IMR-90 (cell line): Measurements from ENCODE around the gene RGP1. TPM values are rescaled to one million over a fixed set of nuclear protein-coding genes. Genes with fewer than 3 reads are reported as not detected.

ENCODE experiments used
- ATAC-seq: fragments of 200-7000 bp; cut with Tn5 transposase; 2 replicates; pipeline ENCODE4 v1.9.1; 2020; ENCODE audit warnings: low read depth, mild to moderate bottlenecking, moderate library complexity
- BruUV-seq: library from RNA; stranded (reverse); fragments of 400-500 nt; replicated peaks from 2 replicates; lab custom pipeline; 2021; lab: Mats Ljungman, UMichigan
- CTCF ChIA-PET: fragments of 300-600 bp; formaldehyde crosslinking; extraction: SDS; loops from one replicate; lab custom pipeline; 2021; ENCODE audit warnings: antibody characterized with exemption; lab: Yijun Ruan, JAX
- POLR2A ChIA-PET: fragments of 300-600 bp; sonication (Branson Sonifier 250); formaldehyde crosslinking; loops from one replicate; lab custom pipeline; 2022; ENCODE audit warnings: antibody characterized with exemption; ENCODE audit not compliant: unreplicated experiment; lab: Charles Lee
- DNase-seq: peaks from one replicate; pipeline ENCODE4 v3.0.0; 2013
- H2AFZ ChIP-seq: replicated peaks from 2 replicates; pipeline ENCODE3; 2013; ENCODE audit warnings: low read length, mild to moderate bottlenecking; ENCODE audit not compliant: poor library complexity
- H2AK5ac ChIP-seq: 2 replicates; pipeline ENCODE4 v1.6.1; 2013; ENCODE audit warnings: low read depth, low read length, inconsistent platforms
- H2AK9ac ChIP-seq: replicated peaks from 2 replicates; pipeline ENCODE3; 2013; ENCODE audit warnings: mild to moderate bottlenecking, low read depth, low read length, moderate library complexity; ENCODE audit not compliant: poor library complexity
- H2BK120ac ChIP-seq: 2 replicates; pipeline ENCODE4 v1.6.1; 2013; ENCODE audit warnings: low read depth, low read length, inconsistent platforms
- H2BK15ac ChIP-seq: 3 replicates; pipeline ENCODE4 v1.6.1; 2013; ENCODE audit warnings: low read depth, low read length, inconsistent platforms
- H2BK20ac ChIP-seq: 2 replicates; pipeline ENCODE4 v1.6.1; 2013; ENCODE audit warnings: low read depth, mild to moderate bottlenecking, inconsistent platforms, low read length, moderate library complexity
- H2BK5ac ChIP-seq: 2 replicates; pipeline ENCODE4 v1.6.1; 2013; ENCODE audit warnings: mild to moderate bottlenecking, low read depth, low read length, inconsistent platforms; ENCODE audit not compliant: poor library complexity, severe bottlenecking
- H3K14ac ChIP-seq: replicated peaks from 2 replicates; pipeline ENCODE4 v1.6.1; 2013; ENCODE audit warnings: low read depth, low read length, inconsistent platforms
- H3K18ac ChIP-seq: 2 replicates; pipeline ENCODE4 v1.6.1; 2013; ENCODE audit warnings: low read depth, low read length, control low read depth
- H3K23ac ChIP-seq: 2 replicates; pipeline ENCODE4 v1.6.1; 2013; ENCODE audit warnings: low read depth, low read length, inconsistent platforms
- H3K27ac ChIP-seq: 2 replicates; pipeline ENCODE4 v1.5.1; 2013; ENCODE audit warnings: mild to moderate bottlenecking, control low read depth, low read length; ENCODE audit not compliant: insufficient read depth
- H3K27me3 ChIP-seq: 2 replicates; pipeline ENCODE4 v1.6.1; 2013; ENCODE audit warnings: low read length; ENCODE audit not compliant: control insufficient read depth, insufficient read depth
- H3K36me3 ChIP-seq: 2 replicates; pipeline ENCODE4 v1.6.1; 2013; ENCODE audit warnings: low read length, mixed read lengths; ENCODE audit not compliant: control insufficient read depth, insufficient read depth
- H3K4ac ChIP-seq: 2 replicates; pipeline ENCODE4 v1.6.1; 2013; ENCODE audit warnings: low read depth, low read length, inconsistent platforms
- H3K4me1 ChIP-seq: 2 replicates; pipeline ENCODE4 v1.6.1; 2013; ENCODE audit warnings: low read length, mixed read lengths; ENCODE audit not compliant: control insufficient read depth, insufficient read depth
- H3K4me2 ChIP-seq: 2 replicates; pipeline ENCODE4 v1.6.1; 2013; ENCODE audit warnings: low read depth, mild to moderate bottlenecking, control low read depth, low read length, moderate library complexity
- H3K4me3 ChIP-seq: 2 replicates; pipeline ENCODE4 v1.5.1; 2013; ENCODE audit warnings: low read depth, mild to moderate bottlenecking, control low read depth, low read length, moderate library complexity; ENCODE audit not compliant: insufficient read depth
- H3K56ac ChIP-seq: 2 replicates; pipeline ENCODE4 v1.6.1; 2013; ENCODE audit warnings: low read length, inconsistent platforms; ENCODE audit not compliant: insufficient read depth; ENCODE audit errors: extremely low read depth
- H3K79me1 ChIP-seq, 2 experiments: 2 replicates each; pipeline ENCODE4 v1.6.1; 2013; ENCODE audit warnings: low read length in 2 of 2, inconsistent platforms in 1 of 2, low read depth in 1 of 2
- H3K9ac ChIP-seq: 2 replicates; pipeline ENCODE4 v1.6.1; 2013; ENCODE audit warnings: low read depth, low read length, control low read depth
- H3K9me1 ChIP-seq: 2 replicates; pipeline ENCODE4 v1.6.1; 2013; ENCODE audit warnings: low read length, inconsistent platforms; ENCODE audit not compliant: insufficient read depth
- H3K9me3 ChIP-seq: 2 replicates; pipeline ENCODE4 v1.6.1; 2013; ENCODE audit warnings: low read length; ENCODE audit not compliant: control insufficient read depth, insufficient read depth
- H4K20me1 ChIP-seq: 2 replicates; pipeline ENCODE4 v1.6.1; 2013; ENCODE audit warnings: low read length, inconsistent platforms; ENCODE audit not compliant: insufficient read depth
- H4K5ac ChIP-seq: 2 replicates; pipeline ENCODE4 v1.6.1; 2013; ENCODE audit warnings: mild to moderate bottlenecking, low read depth, low read length, control low read depth
- H4K8ac ChIP-seq, 2 experiments: 2 replicates each; pipeline ENCODE4 v1.6.1; 2013; ENCODE audit warnings: low read depth in 2 of 2, low read length in 2 of 2, control low read depth in 1 of 2, inconsistent platforms in 1 of 2
- H4K91ac ChIP-seq: 2 replicates; pipeline ENCODE4 v1.6.1; 2013; ENCODE audit warnings: low read depth, low read length, inconsistent platforms; ENCODE audit not compliant: insufficient read depth
- BHLHE40 ChIP-seq: fragments of 150-350 bp; IDR thresholded peaks from 2 replicates; pipeline ENCODE4 v1.6.1; 2016; ENCODE audit warnings: mild to moderate bottlenecking, low read depth, low read length
- CEBPB ChIP-seq: IDR thresholded peaks from 2 replicates; pipeline ENCODE4 v1.6.1; 2012; ENCODE audit warnings: low read depth, low read length, improper control_type of control experiment
- FOS ChIP-seq: fragments of 150-350 bp; IDR thresholded peaks from 2 replicates; pipeline ENCODE4 v1.6.1; 2016; ENCODE audit warnings: low read depth, low read length
- NFE2L2 ChIP-seq: fragments of 150-350 bp; IDR thresholded peaks from 2 replicates; pipeline ENCODE4 v1.6.1; 2016; ENCODE audit warnings: low read depth, mild to moderate bottlenecking, low read length
- POLR2A ChIP-seq: IDR thresholded peaks from 2 replicates; pipeline ENCODE4 v1.6.1; 2012; ENCODE audit warnings: mild to moderate bottlenecking, low read depth, low read length
- RFX5 ChIP-seq: IDR thresholded peaks from 2 replicates; pipeline ENCODE4 v1.8.0; 2012; ENCODE audit warnings: low read depth, mild to moderate bottlenecking, low read length, moderate library complexity
- SMC3 ChIP-seq: fragments of 150-350 bp; IDR thresholded peaks from 2 replicates; pipeline ENCODE4 v1.6.1; 2016; ENCODE audit warnings: low read depth, mild to moderate bottlenecking, antibody characterized with exemption, low read length, moderate library complexity
- WGBS, 2 experiments: methylation state at CpG; one replicate each; pipeline versions ENCODE4 v1.1.5 to v1.1.7; 2013; ENCODE audit warnings: missing lambda C conversion rate in 2 of 2; ENCODE audit not compliant: insufficient read length in 1 of 2; ENCODE audit errors: extremely low coverage in 2 of 2; 5-methylcytosine and 5-hydroxymethylcytosine counted together
- dilution Hi-C: fragments of 300-500 bp; cut with HindIII; formaldehyde crosslinking; loops from one replicate; pipeline ENCODE4 v1.14.3; 2018; ENCODE audit warnings: low sequenced_read_pairs; ENCODE audit not compliant: unreplicated experiment
- in situ Hi-C: fragments of 300-500 bp; cut with MboI; formaldehyde crosslinking; loops from 3 replicates; pipeline ENCODE4 v1.14.3; 2019; ENCODE audit warnings: low sequenced_read_pairs, inconsistent platforms, mixed read lengths
- intact Hi-C: fragments of 100-400 bp; cut with micrococcal nuclease; formaldehyde crosslinking; loops from 2 replicates; pipeline ENCODE4 v1.10.0; 2022
- polyA plus RNA-seq, 3 experiments: library from polyadenylated mRNA; depleted of rRNA; stranded (reverse); fragments of >200 nt; gene quantifications; 2 replicates each; pipeline ENCODE4 v1.2.3, GENCODE V29; 2012; ENCODE audit warnings: low replicate concordance in 1 of 3
- total RNA-seq: library from RNA; depleted of rRNA; stranded (reverse); fragments of >200 nt; gene quantifications from 2 replicates; pipeline ENCODE4 v1.2.3, GENCODE V29; 2012

The RGP1 gene
- total and polyA plus RNA-seq, 2 of the 4 experiments (the other 2 are of a cell fraction) = 10.2 to 14.3 TPM

DNA sequence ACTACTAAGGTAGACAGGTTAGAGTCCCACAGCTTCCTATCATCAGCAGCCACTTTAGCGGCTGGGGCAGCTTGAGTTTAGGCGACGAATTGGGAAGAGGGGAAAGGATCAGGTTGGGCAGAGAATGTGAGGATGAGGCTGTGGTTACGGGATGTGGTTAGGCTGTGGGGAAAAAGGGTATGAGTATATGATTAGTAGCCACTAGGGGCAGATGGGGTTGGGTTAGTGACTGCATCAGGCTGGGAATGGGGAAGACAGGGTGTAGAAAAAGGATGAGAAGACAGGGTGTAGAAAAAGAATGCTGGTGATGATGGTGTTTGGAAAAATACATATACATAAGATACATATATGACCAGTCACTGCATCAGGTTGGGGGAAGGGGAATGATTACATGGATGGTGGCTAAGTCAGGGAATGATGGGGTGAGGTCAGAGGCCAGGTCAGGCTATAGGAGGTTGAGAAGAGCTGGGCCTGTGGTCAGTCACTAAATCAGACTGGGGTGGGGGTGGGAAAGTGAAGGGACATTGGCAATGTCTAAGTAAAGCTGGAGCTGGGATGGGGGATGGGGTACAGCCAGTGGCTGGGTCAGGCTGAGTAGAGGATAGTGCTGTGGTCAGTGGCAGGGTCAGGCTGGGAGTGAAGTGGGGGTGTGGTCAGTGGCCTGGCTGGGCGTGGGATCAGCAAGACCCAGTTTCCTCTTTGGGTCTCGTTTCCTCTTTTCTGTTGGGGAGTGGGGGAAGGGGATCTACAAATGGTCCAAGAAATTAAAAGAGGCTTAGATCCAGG is 19.2 kb upstream of the RGP1 start (continued):
- no peak for TF ChIP-seq RFX5
- TF ChIP-seq CEBPB = no peak
- TF ChIP-seq BHLHE40 = no peak
- TF ChIP-seq POLR2A = no peak

DNA sequence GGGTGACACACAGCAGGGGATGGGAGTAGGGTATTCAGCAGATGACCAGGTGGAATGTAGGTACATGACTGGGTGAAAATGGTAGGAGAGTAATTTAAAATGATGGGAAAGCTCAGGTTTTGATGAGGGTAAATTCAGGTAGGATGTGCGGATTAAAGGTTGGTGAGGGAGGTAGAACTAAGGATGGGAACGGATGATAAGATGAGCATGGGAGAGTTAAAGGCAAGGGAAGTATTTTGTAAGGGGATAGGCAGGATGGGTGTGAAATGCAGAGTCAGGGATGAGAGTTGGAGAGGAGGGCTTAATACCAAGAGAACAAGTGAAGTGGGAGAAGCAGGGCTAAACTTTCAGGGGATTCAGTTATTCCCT is 18.6 kb upstream of the RGP1 start:
- ATAC-seq (no peak), DNase-seq (no peak)
- Histone ChIP-seq H2BK15ac (peak overlapping the region; percentile 67), H3K4ac (peak overlapping the region; percentile 99), H4K20me1 (peaks cover 28% of the 10 kb centered on the region), H3K9ac (peak overlapping the region; percentile 99), H3K4me2 (peak overlapping the region; percentile 96), H2BK120ac (peak overlapping the region; percentile 80), H2BK20ac (peak overlapping the region; percentile 66), H3K23ac (peak overlapping the region; percentile 100), H4K8ac (peak overlapping the region; percentile 82 to 91), H4K5ac (peak overlapping the region; percentile 57), H3K4me3 (peak overlapping the region; percentile 99), H2BK5ac (peak overlapping the region; percentile 96), H3K9me3 (no peaks in the 10 kb centered on the region), H2AK5ac (peak overlapping the region; percentile 98), H3K36me3 (peaks cover 6% of the 10 kb centered on the region), H3K56ac (peak overlapping the region; percentile 98), H2AK9ac (peak overlapping the region; percentile 94), H3K9me1 (peaks cover 5% of the 10 kb centered on the region; the same call in 1 of the 2 replicates), H3K4me1 (peaks cover 25% of the 10 kb centered on the region), H2AFZ (no peak overlapping the region), H3K79me1 (peaks cover 17 to 73% of the 10 kb centered on the region in 2 experiments), H3K27ac (peak overlapping the region; percentile 90), H3K14ac (peak overlapping the region; percentile 99), H4K91ac (peak overlapping the region; percentile 99), H3K27me3 (no peaks in the 10 kb centered on the region), H3K18ac (peak overlapping the region; percentile 79)
- WGBS, 2 experiments = 79 to 100% methylated on average over 2 of the region's 2 CpGs
- BruUV-seq = no TSS peak
- in situ Hi-C loops = no loop called here
- intact Hi-C loops = no loop called here
- dilution Hi-C loops = no loop called here
- ChIA-PET POLR2A (interaction anchor here (0.6 kb wide), 1 partner anchor 733 kb away, joined by 3 read pairs; no protein-coding TSS in a partner anchor), CTCF (no interaction called here)
- no peak for TF ChIP-seq BHLHE40
- no peak for TF ChIP-seq SMC3
- TF ChIP-seq NFE2L2 = no peak
- TF ChIP-seq RFX5 = no peak
- 0 out of 2 replicates have a peak, but pooled peaks have one; percentile 18 for TF ChIP-seq POLR2A
- no peak for TF ChIP-seq FOS
